Measurements from ENCODE around the gene IFNG-AS1. TPM values are rescaled to one million over a fixed set of nuclear protein-coding genes. Genes with fewer than 3 reads are reported as not detected.
A peak's percentile ranks its signal among the peaks of the same experiment; 100 is the strongest.

Gene IFNG-AS1
- total RNA-seq, 2 experiments from 2014 or later, result 1.2 TPM

DNA sequence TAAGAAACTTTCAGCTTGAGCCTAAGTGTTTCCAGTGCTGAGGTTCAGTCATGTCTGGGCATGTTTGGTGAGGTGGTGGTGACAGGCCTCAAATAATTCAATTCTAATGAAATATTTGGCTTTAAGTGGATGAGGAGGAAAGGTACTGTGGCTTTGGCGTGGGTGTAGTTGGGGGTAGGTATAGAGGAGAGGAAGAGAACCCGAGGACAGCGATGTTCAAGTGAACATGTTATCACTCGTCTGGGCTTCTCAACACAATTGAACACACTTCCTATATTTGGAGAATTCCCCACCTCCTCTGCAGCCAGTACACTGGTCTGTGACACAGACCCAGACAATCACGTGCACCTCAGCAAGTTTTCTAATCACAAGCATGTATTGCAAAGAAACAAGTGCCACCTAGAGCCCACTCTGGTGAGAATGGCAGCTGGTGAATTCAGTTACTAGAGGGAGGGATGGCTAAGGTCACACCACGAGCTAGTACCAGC lies 53.0 kb downstream of the IFNG-AS1 start:
- Mint-ChIP-seq H3K4me3 (no peak overlapping the region), H3K36me3 (ENCODE audit: low read depth) (peaks cover 1% of the 10 kb centered on the region), H3K9me3 (peaks cover 4% of the 10 kb centered on the region), H3K27ac (peak overlapping the region; percentile 84), H3K27me3 (ENCODE audit: low read depth) (no peaks in the 10 kb centered on the region), H3K4me1 (ENCODE audit: low read depth) (peaks cover 41% of the 10 kb centered on the region)
- peak; percentile 63 for DNase-seq
- CTCF ChIA-PET, result interaction anchor here (0.6 to 5.9 kb wide), 4 partner anchors 54 to 181 kb away, joined by 3 to 74 read pairs (median 20); partner anchors contain the start of gene IFNG
- intact Hi-C loops (cut with micrococcal nuclease), result loop anchor here (1.0 to 10.0 kb wide), 7 partner anchors 75 to 1023 kb away; partner anchors contain the start of genes MDM1 and RAP1B

DNA sequence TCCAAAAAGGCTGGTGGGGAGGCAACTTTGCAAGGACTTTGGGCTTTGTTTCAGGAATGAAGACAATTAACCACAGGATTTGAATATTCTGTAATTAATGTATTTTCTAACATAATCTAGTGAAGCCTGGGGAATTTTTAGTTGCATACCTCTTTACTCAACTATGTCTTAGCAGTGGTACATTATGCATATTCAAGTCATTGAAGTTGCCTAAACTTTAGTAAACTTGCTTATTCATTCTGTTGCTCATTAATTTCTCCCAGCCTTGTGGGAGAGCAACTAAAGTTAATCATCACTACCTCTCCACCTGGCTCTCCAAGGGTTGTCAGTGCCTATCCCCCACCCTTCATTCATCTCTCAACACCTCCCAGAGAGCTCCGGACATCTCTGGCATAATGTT lies 54.2 kb downstream of the IFNG-AS1 start:
- Mint-ChIP-seq H3K9me3 (peaks cover 4% of the 10 kb centered on the region), H3K4me3 (no peak overlapping the region), H3K36me3 (ENCODE audit: low read depth) (peaks cover 1% of the 10 kb centered on the region), H3K27ac (no peak overlapping the region), H3K27me3 (ENCODE audit: low read depth) (no peaks in the 10 kb centered on the region), H3K4me1 (ENCODE audit: low read depth) (peaks cover 31% of the 10 kb centered on the region)
- DNase-seq, result no peak
- CTCF ChIA-PET, result interaction anchor here (1.2 to 5.9 kb wide), 3 partner anchors 55 to 133 kb away, joined by 3 to 74 read pairs (median 3); partner anchors contain the start of gene IFNG
- intact Hi-C loops (cut with micrococcal nuclease), result loop anchor here (5.0 to 10.0 kb wide), 6 partner anchors 134 to 1021 kb away; partner anchors contain the start of genes MDM1 and RAP1B

GRCh38 chr12:68048648-68049297 lies 59.5 kb downstream of the IFNG-AS1 start:
- H3K9me3 Mint-ChIP-seq, result peaks cover 4% of the 10 kb centered on the region
- peaks cover 1% of the 10 kb centered on the region for H3K36me3 Mint-ChIP-seq (ENCODE audit: low read depth)
- no peak for DNase-seq
- intact Hi-C loops (cut with micrococcal nuclease), result loop anchor here (10.0 kb wide), 2 partner anchors 566 to 1016 kb away; partner anchors contain the start of gene RAP1B
- CTCF ChIA-PET, result interaction anchor here (0.6 to 1.5 kb wide), 5 partner anchors 8 to 268 kb away, joined by 3 to 8 read pairs (median 5); no protein-coding TSS in a partner anchor
- no peak overlapping the region for H3K27ac Mint-ChIP-seq
- no peaks in the 10 kb centered on the region for H3K4me1 Mint-ChIP-seq (ENCODE audit: low read depth)
- no peak overlapping the region for H3K4me3 Mint-ChIP-seq
- no peaks in the 10 kb centered on the region for H3K27me3 Mint-ChIP-seq (ENCODE audit: low read depth)

- H3K4me3 Mint-ChIP-seq, result no peak overlapping the region
- no peak for DNase-seq
- H3K27ac Mint-ChIP-seq, result no peak overlapping the region
- no peaks in the 10 kb centered on the region for H3K4me1 Mint-ChIP-seq (ENCODE audit: low read depth)
- peaks cover 23% of the 10 kb centered on the region for H3K9me3 Mint-ChIP-seq
- intact Hi-C loops (cut with micrococcal nuclease), result no loop called here
- H3K27me3 Mint-ChIP-seq (ENCODE audit: low read depth), result no peaks in the 10 kb centered on the region
- CTCF ChIA-PET, result interaction anchor here (0.9 kb wide), 1 partner anchor 39 kb away, joined by 3 read pairs; no protein-coding TSS in a partner anchor
- H3K36me3 Mint-ChIP-seq (ENCODE audit: low read depth), result peaks cover 3% of the 10 kb centered on the region
Observed at GRCh38 chr12:68056300-68056699, 67.1 kb downstream of the IFNG-AS1 start.

DNA sequence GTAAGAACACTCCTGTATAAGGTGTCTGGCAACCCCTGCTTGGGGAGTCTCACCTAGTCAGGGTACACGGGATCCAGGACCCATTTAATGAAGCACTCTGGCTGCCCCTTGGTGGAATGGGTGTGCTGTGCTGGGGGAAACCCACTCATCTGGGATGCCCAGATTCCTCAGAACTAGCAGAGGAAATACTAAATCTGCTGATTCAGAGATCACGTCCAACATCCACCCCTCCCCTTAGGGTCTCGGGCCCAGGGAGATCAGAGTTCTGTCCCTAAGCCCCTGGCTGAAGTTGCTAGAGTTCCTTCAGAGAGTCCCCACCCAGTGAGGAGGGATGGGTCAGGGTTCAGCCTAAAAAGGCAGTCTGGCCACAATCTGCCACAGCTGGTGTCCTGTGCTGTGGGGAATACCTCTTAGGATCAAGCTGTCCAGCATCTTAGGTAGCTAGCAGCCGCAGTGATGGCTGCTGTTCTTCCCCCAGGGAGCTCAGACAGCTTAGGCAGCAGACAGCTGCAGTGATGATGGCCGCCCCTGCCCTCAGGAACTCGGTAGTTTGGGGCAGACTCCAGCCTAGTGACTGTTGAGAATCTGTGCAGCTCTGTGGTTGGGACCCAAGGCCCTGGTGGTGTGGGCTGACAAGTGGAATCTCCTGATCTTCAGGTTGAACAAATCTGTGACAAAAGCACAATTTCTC lies 74.8 kb downstream of the IFNG-AS1 start:
- H3K36me3 Mint-ChIP-seq (ENCODE audit: low read depth), result peaks cover 6% of the 10 kb centered on the region
- no peaks in the 10 kb centered on the region for H3K27me3 Mint-ChIP-seq (ENCODE audit: low read depth)
- H3K4me1 Mint-ChIP-seq (ENCODE audit: low read depth), result no peaks in the 10 kb centered on the region
- DNase-seq, result no peak
- no peak overlapping the region for H3K27ac Mint-ChIP-seq
- peaks cover 24% of the 10 kb centered on the region for H3K9me3 Mint-ChIP-seq
- H3K4me3 Mint-ChIP-seq, result no peak overlapping the region
- intact Hi-C loops (cut with micrococcal nuclease), result no loop called here
- CTCF ChIA-PET, result interaction anchor here (0.8 kb wide), 1 partner anchor 94 kb away, joined by 3 read pairs; no protein-coding TSS in a partner anchor

GRCh38 chr12:68065163-68065562 lies 75.9 kb downstream of the IFNG-AS1 start:
- intact Hi-C loops (cut with micrococcal nuclease), result no loop called here
- Mint-ChIP-seq H3K9me3 (peaks cover 20% of the 10 kb centered on the region), H3K4me3 (no peak overlapping the region), H3K27ac (no peak overlapping the region), H3K4me1 (ENCODE audit: low read depth) (peaks cover 5% of the 10 kb centered on the region), H3K27me3 (ENCODE audit: low read depth) (no peaks in the 10 kb centered on the region), H3K36me3 (ENCODE audit: low read depth) (peaks cover 4% of the 10 kb centered on the region)
- no peak for DNase-seq
- CTCF ChIA-PET, result interaction anchor here (0.6 to 1.2 kb wide), 2 partner anchors 12 to 81 kb away, joined by 3 read pairs; no protein-coding TSS in a partner anchor

DNA sequence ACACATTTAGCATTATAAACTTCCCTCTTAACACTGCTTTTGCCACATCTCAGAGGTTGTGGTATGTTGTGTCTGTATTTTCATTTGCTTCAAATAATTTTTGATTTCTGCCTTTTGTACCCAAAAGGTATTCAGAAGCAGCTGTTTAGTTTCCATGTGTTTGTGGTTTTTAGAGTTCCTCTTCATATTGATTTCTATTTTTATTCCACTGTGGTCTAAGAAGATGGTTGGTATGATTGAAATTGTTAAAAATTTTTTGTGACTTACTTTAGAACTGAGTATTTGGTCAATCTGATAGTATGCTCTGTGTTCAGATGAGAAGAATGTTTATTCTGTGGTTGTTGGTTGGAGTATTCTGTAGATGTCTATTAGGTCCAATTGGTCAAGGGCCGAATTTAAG lies 76.4 kb downstream of the IFNG-AS1 start:
- no peak for DNase-seq
- intact Hi-C loops (cut with micrococcal nuclease), result no loop called here
- H3K27ac Mint-ChIP-seq, result no peak overlapping the region
- CTCF ChIA-PET, result interaction anchor here (1.2 kb wide), 1 partner anchor 12 kb away, joined by 3 read pairs; no protein-coding TSS in a partner anchor
- peaks cover 19% of the 10 kb centered on the region for H3K9me3 Mint-ChIP-seq
- H3K27me3 Mint-ChIP-seq (ENCODE audit: low read depth), result no peaks in the 10 kb centered on the region
- H3K4me1 Mint-ChIP-seq (ENCODE audit: low read depth), result peaks cover 5% of the 10 kb centered on the region
- peaks cover 4% of the 10 kb centered on the region for H3K36me3 Mint-ChIP-seq (ENCODE audit: low read depth)
- no peak overlapping the region for H3K4me3 Mint-ChIP-seq

DNA sequence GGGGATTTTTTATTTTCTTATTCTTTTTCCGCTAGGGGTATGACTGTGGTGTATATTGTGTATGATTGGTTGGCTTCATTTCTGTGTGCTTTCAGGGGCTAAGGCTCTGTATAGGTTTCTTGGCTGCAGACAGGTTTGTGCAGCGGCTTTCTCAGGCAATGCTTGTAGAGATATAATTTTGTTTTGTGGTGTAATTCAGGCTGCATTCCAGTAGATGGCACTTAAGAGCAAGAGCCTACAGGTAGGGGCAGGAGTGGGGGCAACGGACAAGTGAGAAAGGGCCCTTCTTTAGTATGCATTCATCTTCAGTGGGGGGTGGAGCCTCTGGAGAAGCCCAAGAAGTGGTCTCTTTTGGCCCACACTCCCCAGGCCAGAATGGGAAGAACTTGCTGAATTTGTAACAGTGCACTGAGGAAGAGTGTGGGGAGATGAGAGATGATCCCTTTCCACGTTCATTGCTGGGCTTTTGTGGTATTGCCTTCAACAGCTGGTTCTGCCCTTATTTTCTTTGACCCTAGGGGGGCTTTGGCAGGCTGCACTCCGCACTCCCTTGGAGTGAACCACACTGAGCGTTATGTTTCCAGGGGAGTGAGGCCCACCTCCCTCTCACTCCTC lies 78.6 kb downstream of the IFNG-AS1 start:
- CTCF ChIA-PET, result interaction anchor here (0.6 to 2.1 kb wide), 12 partner anchors 9 to 603 kb away, joined by 3 to 8 read pairs (median 4); no protein-coding TSS in a partner anchor
- Mint-ChIP-seq H3K36me3 (ENCODE audit: low read depth) (peaks cover 4% of the 10 kb centered on the region), H3K27ac (no peak overlapping the region), H3K4me1 (ENCODE audit: low read depth) (peaks cover 5% of the 10 kb centered on the region), H3K27me3 (ENCODE audit: low read depth) (no peaks in the 10 kb centered on the region), H3K4me3 (no peak overlapping the region), H3K9me3 (peaks cover 15% of the 10 kb centered on the region)
- intact Hi-C loops (cut with micrococcal nuclease), result loop anchor here (1.0 kb wide), 1 partner anchor 90 kb away; no protein-coding TSS in a partner anchor
- no peak for DNase-seq

DNA sequence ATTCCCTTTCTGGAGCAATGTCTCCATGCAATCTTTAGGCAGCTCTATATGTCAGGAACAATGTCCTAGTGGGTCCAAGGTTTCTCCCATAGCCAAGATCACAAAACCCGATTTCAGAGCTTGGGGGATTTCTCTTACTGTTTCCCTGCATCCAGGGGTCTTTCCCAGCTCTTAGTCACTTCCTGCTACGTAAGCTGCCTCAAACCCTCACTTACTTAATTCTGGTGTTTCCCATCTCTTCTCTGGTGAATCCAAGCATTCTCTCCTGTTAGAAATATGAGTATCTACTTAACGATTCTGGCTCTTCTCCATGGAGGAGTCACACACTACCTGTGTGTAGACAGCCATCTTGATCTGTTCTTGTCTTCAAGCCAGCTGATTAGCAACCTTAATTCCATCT lies 80.0 kb downstream of the IFNG-AS1 start:
- intact Hi-C loops (cut with micrococcal nuclease), result no loop called here
- H3K4me1 Mint-ChIP-seq (ENCODE audit: low read depth), result peaks cover 5% of the 10 kb centered on the region
- H3K4me3 Mint-ChIP-seq, result no peak overlapping the region
- CTCF ChIA-PET, result interaction anchor here (1.0 to 2.1 kb wide), 5 partner anchors 11 to 89 kb away, joined by 3 to 6 read pairs (median 4); no protein-coding TSS in a partner anchor
- no peak for DNase-seq
- no peaks in the 10 kb centered on the region for H3K27me3 Mint-ChIP-seq (ENCODE audit: low read depth)
- H3K27ac Mint-ChIP-seq, result no peak overlapping the region
- H3K36me3 Mint-ChIP-seq (ENCODE audit: low read depth), result peaks cover 4% of the 10 kb centered on the region
- peaks cover 15% of the 10 kb centered on the region for H3K9me3 Mint-ChIP-seq

Other genes starting within 250 kb of the IFNG-AS1 start
- gene IFNG, start 170.3 kb downstream of the IFNG-AS1 start, total RNA-seq, result 10 to 100 TPM; 48.8 to 49.1 TPM
- under 1 TPM; 0.33 to 0.42 TPM for gene IL26, start 236.4 kb downstream of the IFNG-AS1 start, total RNA-seq

Data from activated naive CD4-positive, alpha-beta T cell treated with anti-CD3 and anti-CD28 coated beads for 36 hours (primary cell).